Adipose tissue (tissue), 3 donors: Measurements from ENCODE around the gene CELF6. TPM values are rescaled to one million over a fixed set of nuclear protein-coding genes. Genes with fewer than 3 reads are reported as not detected.
"Not testable (repeated sequence)": the region's sequence is repeated elsewhere in the genome, so short reads cannot be mapped to it uniquely, and the experiment has no call there.

Source experiments
- H3K27ac ChIP-seq: one replicate; pipeline ENCODE4 v1.5.1; 2013; ENCODE audit warnings: low read depth, low read length
- WGBS, 3 donors: extraction: QIAGEN DNeasy Blood & Tissue Kit; methylation state at CpG; one replicate each; pipeline ENCODE4 v1.1.7; 2013; 5-methylcytosine and 5-hydroxymethylcytosine counted together
- polyA plus RNA-seq, 3 donors: library from polyadenylated mRNA; stranded (reverse); fragments of 200-250 nt; gene quantifications; one replicate each; pipeline ENCODE4 v1.2.3, GENCODE V29; 2013
- donor health status: healthy with polysubstance abuse.
- donor health status: Bipolar disorder and iron deficiency.
- donor health status: healthy.

The CELF6 gene
- polyA plus RNA-seq, 3 donors = 1.9 to 2.8 (median 2.5) TPM

DNA sequence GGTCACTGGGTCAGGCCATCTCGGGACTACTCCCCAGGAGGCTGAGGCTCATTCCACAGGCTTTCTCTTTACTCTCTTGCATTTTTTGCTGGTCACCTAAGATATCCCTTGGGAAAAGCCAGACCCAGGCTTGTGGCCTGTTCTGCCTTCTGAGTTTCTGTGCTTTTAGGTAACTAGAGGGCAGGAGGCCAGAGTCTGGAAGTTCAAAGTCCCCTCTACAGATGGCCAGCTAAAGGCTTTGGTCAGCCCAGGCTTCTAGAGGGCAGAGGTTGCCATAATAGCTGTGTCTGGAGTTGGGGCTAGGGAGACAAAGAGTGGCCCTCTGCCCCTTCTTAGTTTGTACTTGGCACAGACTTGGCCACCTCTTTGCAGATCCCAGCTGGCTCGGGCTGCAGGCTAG lies 39.2 kb downstream of the CELF6 start:
- 65 to 75% (median 73%) methylated on average over 2 of the region's 2 CpGs for WGBS, 3 donors

DNA sequence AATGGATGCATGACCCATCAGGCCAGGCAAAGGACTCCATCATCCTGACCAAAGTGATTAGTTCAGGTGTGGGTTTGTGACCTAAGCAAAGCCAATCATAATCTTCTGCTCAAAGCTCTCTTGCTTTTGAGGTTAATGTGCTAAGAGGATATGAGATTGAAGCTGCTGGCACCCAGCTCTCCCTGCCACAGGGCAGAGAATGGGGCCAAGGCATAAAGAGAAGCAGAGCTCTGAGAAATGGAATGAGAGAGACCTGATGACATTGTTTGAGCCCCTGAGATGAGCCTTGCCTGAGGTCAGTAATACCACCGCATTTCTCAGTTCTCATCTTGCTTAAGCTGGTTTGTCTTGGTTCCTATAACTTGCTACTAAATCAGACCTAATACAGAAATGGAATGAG lies 41.2 kb downstream of the CELF6 start:
- H3K27ac ChIP-seq = no peak overlapping the region
- WGBS, 3 donors = 77 to 91% (median 84%) methylated on average over 1 of the region's 1 CpG

More for the DNA sequence above, 39.2 kb downstream of the CELF6 start:
- no peak overlapping the region for H3K27ac ChIP-seq

DNA sequence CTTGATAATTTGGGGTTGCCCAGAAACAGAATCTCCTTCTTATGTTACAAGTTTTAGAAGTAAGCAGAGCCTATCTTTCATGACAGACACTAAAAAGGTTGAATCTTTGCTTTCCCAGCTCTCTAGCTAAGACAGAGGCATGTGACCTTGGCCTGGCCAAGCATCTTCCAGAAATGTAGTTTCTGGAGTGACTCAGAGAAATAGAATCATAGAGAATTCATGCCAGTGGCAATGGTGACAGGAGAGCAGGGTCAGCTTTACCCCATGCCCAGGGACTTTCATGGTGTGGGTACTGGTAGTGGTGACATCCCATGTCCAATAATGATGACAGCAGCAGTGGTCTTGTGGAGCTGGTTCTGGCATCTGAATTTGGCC lies 43.6 kb downstream of the CELF6 start:
- H3K27ac ChIP-seq = no peak overlapping the region

DNA sequence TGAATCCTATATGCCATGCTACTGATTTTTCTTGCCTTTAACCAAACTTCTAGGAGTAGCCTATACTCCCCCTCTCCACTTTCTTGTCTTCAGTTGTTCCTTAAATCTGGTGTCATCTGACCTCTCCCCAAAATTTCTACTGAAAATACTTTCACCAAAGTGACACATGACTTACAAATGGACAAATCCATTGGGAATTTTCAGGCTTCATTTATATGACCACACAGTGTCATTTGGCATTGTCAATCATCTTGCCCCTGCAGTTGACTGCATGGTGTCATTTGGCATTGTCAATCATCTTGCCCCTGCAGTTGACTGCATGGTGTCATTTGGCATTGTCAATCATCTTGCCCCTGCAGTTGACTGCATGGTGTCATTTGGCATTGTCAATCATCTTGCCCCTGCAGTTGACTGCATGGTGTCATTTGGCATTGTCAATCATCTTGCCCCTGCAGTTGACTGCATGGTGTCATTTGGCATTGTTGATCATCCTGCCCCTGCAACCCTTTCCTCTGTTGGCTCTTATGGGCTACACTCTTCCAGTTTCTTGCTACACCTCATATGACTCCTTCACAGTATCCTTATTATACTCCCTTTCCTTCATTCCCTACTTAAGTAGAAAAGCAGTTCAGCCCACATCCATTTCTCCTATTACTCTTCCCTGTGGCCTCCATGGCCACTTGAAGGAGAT lies 44.2 kb downstream of the CELF6 start:
- H3K27ac ChIP-seq = not testable (repeated sequence)

DNA sequence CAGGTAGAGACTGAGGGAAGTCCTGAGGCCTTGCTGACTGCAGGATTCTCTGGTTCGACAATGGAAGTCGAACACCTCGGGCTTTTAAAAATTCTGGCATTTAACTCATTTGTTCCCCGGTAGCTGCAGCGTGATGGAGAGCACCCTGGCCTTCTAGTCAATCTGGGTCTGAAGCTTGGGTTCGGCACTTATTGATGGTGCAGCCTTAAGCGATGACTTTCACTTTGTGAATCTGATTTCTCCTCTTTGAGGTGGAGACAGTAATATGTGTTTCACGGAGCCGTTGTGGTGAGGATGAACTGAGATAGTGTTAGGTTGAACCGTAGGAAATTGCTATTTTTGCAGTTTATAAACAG lies 47.0 kb downstream of the CELF6 start:
- 45 to 51% (median 47%) methylated on average over 10 of the region's 10 CpGs for WGBS, 3 donors
- no peak overlapping the region for H3K27ac ChIP-seq

DNA sequence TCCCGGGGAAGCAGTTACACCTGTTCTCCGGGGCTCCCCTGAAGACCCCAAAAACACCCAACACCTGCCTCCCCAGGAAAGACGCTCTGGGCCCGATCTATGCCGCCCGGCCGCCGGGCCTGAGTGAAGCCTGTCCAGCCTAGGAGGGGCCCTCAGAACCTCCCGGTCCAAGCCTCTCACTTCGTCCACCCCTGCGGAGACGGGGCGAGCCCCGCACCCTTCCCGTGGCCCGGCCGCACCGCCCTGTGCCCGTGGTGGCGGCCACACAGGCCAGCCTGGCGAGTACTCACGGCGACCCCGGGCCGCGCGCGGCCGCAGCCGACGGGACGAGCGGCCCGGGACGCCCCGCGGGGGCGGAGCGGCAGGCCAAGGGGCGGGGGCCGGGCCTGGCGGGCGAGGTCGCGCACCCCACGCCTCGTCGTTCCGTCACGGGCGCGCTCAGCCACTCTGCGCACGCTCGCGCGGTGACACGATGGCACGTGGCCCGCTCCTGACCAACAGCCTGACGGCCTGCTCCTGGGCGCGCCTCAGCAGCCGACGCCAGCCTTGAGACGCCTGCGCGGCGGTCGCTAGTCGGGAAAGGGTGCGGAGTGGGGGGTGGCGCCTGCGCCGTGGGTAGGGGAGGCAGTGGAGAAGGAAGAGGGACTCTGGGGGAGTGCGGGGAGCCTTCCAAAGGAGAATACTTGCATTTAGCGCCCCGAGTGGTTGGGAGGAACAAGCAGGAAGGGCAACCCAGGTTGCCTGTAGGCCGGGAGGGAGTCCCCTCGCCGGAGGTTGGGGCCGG lies 47.6 kb downstream of the CELF6 start, which contains the start of gene PARP6:
PARP6 (minus strand) TSS at position 342 of the 784 bp plus-strand sequence. CDS start 5,077 bp downstream, outside the sequence.
- WGBS, 3 donors = 0 to 1% (median 1%) methylated on average over 57 to 82 of the region's 82 CpGs
- H3K27ac ChIP-seq = peak within 1 kb of the TSS; percentile 39

DNA sequence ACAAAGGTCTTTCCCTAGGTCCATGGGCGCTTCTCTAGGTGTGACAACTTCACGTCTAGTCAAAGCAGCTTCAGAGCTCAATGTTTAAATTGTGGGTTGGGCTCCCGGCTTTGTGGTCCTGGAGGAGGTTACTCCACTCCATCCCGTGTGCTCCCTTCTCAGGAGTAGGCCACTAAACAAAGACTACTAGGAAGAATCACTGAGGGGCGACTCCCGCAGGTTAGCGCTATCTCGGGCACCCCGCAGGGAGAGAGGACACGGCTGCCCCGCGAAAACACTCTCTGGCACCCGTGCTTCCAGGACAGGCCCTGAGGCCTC lies 48.1 kb downstream of the CELF6 start:
- peak overlapping the region; percentile 39 for H3K27ac ChIP-seq
- 2 to 6% (median 5%) methylated on average over 9 to 13 of the region's 13 CpGs for WGBS, 3 donors

DNA sequence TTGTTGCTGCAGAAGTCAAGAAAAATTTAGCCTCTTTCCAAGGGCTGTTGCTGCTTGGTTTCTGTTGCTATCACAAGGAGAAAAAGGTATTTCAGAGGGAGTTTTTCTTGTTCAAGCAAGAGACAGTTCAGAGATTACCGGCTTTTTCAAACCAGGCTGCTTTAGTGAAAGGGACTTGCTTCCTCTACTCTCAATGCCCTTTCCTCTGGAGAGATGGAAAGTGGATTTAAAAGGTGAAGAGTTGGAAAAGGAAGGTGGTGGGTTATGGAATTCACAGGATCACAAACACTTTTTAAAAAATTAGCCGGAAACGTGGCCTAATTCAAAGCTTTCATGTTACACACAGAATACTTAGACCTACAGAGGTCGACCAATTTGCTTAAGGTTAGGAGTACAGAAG lies 48.7 kb downstream of the CELF6 start:
- WGBS, 3 donors = 74 to 86% (median 83%) methylated on average over 4 of the region's 4 CpGs
- no peak overlapping the region for H3K27ac ChIP-seq

DNA sequence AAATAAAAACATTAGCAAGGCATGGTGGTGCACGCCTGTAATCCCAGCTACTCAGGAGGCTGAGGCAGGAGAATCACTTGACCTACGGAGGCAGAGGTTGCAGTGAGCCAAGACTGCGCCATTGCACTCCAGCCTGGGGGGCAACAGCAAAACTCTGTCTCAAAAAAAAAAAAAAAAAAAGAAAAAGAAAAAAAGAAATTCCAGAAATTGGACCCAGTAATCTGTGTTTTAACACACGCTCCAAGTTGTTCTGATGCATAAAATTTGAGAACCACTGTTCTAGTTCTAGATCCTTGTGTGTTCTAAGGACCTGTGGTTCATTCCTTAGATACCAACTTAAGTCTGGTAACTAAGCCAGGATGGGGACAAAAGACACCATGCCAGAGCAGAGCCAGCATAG lies 50.2 kb downstream of the CELF6 start:
- 90 to 94% (median 91%) methylated on average over 4 of the region's 4 CpGs for whole genome bisulfite sequencing, 3 donors

DNA sequence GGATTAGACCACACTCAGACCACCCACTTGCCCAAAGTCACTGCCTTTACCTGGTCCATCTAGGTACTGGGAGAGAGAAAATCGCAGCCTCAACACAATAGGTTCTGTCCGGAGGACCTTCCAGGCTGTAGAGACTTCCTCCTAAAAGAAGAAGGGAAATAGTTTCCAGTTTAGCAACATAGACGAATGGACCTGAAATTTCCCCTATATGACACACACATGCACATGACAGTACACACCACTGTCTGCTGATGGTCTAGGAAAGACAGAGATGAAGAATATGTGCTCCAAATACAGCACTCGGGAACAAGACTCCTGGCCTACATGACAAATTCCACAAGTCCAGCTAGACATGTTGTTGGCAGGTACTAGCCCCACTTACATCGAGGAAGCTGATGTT lies 54.9 kb downstream of the CELF6 start:
- WGBS, 3 donors = 85 to 90% (median 89%) methylated on average over 5 of the region's 5 CpGs

More for the DNA sequence above, 50.2 kb downstream of the CELF6 start:
- H3K27ac ChIP-seq = no peak overlapping the region

DNA sequence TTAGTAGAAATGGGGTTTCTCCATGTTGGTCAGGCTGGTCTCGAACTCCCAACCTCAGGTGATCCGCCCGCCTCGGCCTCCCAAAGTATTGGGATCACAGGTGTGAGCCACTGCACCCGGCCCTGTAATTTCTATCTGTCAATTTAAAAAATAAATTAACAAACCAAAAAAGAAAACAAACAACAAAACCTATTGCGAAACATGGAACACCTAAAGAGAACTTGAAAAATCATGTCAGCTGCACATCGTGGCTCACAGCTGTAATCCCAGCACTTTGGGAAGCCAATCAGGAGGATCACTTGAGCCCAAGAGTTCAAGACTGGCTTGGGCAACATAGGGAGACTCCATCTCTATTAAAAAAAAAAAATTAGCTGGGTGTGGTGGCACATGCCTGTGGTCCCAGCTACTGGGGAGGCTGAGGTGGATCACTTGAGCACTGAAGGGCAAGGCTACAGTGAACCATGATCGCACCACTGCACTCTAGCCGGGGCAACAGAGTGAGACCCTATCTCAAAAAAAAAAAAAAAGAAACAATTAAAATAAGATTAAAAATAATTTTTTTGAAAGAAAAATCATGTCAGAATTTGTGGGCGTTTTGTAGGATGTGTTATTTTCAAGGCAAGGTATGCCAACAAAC lies 67.2 kb downstream of the CELF6 start:
- H3K27ac ChIP-seq = no peak overlapping the region
- 85 to 97% (median 97%) methylated on average over 6 to 10 of the region's 10 CpGs for WGBS, 3 donors

More for the DNA sequence above, 54.9 kb downstream of the CELF6 start:
- H3K27ac ChIP-seq = no peak overlapping the region

DNA sequence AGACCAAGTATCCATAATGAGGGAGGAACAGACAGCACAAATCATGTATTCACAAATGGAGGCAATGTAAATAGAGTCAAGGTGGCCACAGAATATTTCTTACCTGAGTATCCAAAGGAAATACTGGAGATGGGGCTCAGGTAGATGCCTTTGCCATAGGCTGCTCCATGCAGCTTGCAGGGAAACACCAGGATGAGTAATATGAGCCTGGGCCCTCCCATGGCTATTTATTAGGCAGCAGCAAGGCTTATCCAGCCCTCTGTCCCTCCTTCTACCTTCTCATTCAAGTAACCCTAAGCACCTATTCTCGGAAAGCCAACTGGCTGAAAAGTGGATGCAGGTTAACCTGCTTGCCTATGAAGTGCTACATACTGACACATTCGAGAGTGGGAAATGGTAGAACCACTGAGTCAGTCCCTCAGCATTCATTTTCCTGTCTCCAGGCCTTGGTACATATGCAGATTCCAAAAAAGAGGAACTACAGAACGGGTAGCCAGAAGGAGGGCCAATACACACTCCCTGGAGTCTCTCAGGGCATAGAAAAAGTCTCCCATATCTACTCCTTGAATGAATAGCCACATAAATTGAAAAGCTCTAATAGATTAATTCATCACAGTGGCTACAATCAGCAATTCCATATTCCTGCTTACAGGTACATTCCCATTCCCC lies 70.7 kb downstream of the CELF6 start:
- H3K27ac ChIP-seq = no peak overlapping the region
- 65 to 83% (median 72%) methylated on average over 3 of the region's 3 CpGs for WGBS, 3 donors

DNA sequence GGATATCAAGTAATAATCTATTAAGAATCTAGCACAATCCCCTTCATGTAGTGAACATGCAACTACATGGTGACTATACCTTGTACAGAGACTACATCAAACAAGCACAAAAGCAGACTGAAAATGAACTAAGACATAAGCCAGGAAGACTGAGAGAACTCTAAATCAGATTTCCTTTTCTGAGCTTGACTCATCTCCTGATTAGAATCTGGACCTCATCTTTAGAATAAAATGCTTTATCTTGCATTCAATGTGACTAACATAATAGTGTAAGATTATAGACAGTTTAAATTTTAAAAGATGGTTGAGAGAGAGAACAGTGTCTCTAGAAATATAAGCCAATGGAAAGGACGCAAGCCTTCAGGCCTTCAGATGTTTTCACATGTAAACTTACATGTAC lies 71.4 kb downstream of the CELF6 start:
- no peak overlapping the region for H3K27ac ChIP-seq
- WGBS, 3 donors = 97 to 100% (median 98%) methylated on average over 1 of the region's 1 CpG

DNA sequence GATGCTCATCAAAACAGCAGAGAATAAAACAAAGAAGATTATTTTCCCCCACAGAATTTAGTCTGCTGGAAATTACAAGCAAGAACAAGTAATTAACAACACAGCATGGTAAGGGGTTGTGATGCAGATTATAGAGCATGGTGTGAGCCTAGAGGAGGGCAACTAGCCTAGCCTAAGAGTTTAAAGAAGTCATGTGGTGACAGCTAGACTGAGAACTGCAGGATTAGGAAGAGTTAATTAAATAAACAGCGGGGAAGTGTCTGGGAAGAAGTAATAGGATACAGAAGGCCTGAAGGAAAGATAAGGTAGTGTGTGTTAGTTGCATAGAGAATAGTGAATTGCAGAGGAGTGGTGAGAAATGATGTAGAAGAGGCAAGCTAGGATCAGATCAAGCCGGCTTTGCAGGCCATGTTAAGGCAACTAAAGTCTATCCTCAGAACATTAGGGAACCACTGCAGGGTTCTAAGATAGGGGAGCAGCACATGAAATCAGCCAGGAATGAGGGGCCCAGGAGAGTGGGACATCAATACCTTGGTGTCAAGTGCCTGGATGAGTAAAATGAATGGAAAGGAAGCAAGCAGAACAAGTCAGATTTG lies 77.1 kb downstream of the CELF6 start:
- H3K27ac ChIP-seq = no peak overlapping the region
- WGBS, 3 donors = 57 to 78% (median 62%) methylated on average over 2 of the region's 2 CpGs

DNA sequence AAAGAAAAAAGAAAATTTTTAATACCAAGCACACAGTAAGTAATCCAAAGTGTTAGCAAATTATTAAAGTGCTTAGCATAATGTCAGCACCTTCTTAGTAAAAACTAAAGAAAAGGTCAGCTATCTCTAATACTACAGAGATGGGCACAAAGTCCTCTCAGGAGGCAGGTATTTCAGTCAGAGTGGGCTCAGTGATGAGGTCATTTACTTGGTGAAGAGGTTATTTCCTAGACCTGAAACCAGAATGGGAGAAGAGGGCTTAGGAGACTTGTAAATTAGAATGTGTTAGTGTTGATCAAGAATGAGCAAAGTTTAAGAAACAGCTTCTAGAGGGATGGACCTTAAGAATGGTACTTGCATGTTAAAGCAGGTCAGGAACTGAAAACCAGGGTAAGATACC lies 80.3 kb downstream of the CELF6 start:
- no peak overlapping the region for H3K27ac ChIP-seq

DNA sequence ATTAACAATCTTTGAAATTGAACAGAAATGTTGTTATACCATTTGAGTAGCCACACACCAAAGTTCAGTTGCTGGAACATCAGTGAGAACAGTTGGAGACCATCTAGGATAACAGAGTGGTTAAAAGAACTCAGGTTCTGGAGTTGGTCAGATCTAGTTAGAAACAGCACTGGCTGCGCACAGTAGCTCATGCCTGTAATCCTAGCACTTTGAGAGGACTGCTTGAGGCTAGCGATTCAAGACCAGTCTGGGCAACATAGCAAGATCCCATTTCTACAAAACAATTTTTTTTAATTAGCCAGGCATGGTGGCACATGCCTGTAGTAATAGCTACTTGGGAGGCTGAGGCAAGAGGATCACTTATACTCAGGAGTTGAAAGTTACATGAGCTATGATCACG lies 81.4 kb downstream of the CELF6 start:
- WGBS, 3 donors = 96 to 99% (median 97%) methylated on average over 3 of the region's 3 CpGs
- H3K27ac ChIP-seq = no peak overlapping the region

DNA sequence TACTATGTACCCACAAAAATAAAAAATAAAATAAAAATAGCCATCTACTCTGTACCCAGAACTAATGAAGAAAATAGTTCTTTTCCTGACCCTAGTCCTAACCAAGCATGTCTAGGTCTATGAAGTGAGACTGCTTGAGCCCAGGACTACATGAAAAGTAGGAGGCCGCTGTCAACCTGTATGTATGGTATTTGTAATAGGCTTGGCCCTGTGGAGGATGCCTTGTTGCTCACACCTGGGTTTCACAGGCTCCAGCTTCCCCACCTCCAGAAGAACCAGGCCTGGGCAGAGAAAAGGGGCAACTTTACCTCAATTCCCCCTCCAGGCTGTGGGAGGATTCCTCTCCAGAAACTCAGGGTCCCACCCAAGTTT lies 82.1 kb downstream of the CELF6 start:
- no peak overlapping the region for H3K27ac ChIP-seq
- WGBS, 3 donors = 98 to 100% (median 100%) methylated on average over 1 of the region's 1 CpG

DNA sequence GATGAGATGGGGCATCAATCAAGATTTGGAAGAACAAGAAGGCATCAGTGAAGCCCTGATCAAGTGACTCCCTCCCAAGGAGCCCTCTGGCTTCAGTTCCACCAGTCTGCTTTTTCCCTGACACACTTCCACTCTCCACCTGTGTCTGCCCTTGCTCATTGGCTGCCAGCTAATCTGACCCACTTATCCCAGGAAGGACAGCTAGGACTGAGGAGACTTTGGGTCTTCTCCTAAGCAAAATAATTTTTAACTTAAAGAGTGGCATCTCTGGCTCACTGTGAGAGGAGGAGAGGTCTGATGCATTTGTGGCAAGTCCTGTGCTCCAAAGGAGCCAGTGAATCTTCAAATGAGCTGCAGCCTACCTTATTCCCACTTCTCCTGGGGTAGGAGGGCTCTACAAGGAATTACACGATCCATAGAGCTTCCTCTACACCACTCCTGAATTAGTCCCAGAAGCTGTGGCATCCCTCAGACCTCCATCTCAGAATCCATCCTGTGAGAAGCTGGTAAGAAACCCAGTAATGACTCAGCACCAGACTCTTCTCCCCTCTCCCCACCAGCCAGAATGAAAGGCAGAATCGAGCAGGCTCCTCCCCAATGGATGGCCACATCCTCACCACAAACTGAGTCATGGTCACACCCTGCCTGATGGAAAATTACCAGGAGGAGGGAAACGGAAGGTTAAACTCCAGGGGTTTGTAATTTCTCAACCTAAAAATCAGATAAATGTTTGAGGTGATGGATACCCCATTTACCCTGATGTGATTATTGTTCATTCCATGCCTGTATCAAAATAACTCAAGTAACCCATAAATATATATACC lies 82.7 kb downstream of the CELF6 start:
- 18 to 71% (median 19%) methylated on average over 3 of the region's 3 CpGs for WGBS, 3 donors
- no peak overlapping the region for H3K27ac ChIP-seq
